GM18498 (cell line): ENCODE measurements around the gene LFNG.

ENCODE experiments used
- ATAC-seq: cut with Tn5 transposase; IDR thresholded peaks from one replicate; pipeline ENCODE4 v1.9.1; 2021; ENCODE audit warnings: mild to moderate bottlenecking, moderate library complexity; ENCODE audit not compliant: unreplicated experiment

LFNG gene

GRCh38 chr7:2515424-2516193, 4.0 kb upstream of the LFNG start:
- ATAC-seq: no peak

DNA sequence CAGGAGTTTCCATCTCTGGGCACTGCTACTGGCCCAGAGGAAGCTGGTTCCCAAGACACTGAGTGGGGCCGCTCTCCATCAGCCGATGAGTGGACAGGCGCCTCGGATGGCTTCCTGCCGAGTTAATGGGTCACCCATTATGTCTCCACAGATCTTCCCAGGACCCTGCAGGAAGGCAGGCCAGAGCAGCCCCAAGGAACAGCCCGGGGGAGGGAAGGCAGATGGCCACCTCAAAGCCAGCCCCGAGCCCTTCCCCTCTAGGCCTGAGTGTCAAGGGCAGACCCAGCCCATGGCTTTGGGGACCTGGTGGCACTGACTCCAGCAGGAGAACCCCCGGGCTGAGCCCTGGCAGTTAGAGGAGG, 3.4 kb upstream of the LFNG start:
- ATAC-seq: no peak

- no peak for ATAC-seq
Measured at GRCh38 chr7:2517026-2517425, 2.5 kb upstream of the LFNG start.

GRCh38 chr7:2517678-2518507, 1.7 kb upstream of the LFNG start:
- no peak for ATAC-seq

DNA sequence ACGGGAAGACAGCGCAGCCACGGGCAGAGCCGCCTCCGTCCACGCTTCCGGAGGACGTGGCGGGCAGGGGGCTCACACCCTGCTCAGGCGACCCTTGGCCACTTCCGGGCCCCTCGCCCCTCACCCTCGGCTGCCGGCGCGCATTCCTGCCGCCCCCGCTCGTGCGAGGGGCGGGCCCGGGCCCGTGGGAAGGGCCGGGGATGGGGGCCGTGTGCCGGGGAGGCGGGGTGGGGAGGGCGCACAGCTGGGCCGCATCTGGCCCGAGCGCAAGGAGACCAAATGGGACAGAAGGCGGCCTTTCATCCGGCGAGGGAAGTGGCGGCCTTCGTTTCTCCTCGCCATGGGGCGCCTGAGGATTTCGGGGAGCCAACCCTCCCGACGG, 846 bp upstream of the LFNG start:
- no peak for ATAC-seq

DNA sequence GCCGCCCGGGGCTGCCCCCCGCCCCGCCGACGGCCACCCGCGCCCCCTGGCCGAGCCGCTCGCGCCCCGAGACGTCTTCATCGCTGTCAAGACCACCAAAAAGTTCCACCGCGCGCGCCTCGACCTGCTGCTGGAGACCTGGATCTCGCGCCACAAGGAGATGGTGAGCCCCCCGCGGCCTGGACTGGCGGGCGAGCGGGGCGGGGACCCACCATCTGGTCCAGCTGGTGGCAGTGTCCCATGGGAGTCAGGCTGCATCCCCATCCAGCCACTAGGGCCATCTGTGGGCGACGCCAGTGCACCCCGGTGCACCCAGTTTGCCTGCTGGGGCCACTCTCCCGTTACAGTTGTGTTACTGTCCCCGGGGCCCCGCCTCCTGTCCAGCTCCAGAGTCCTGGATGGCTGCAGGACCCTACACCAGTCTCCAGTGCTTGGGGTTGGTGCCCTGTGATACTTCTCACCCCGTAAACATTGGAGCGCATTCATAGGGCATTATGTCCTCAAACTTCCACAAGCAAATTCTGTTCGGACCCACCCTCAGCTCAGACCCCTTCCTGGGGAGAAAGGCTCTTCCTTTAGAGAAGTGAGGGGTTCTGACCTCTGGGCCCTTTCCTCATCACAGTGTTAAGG, 672 bp downstream of the LFNG start:
- no peak for ATAC-seq

- no peak for ATAC-seq
Measured at GRCh38 chr7:2520761-2521290, 1.3 kb downstream of the LFNG start.

DNA sequence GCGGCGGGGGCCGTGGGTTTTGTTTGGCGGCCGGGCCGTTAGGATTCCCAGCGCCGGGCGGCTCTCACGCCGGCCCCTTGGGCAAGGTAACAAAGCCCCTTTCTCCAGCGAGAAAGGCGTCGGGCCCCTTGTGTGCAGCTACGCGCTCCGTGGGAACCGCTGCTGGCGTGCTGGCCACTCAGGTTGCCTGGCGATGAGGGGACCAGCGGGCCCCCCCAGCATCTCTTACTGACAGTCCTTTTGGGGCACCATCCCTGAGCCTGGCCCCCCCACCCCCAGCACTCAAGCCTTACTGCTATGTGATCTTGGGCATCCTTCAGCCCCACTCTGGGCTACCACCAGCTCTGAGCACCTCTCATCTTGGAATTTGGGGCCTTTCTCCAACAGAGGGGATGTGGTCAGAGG, 1.8 kb downstream of the LFNG start:
- no peak for ATAC-seq

- no peak for ATAC-seq
Measured at GRCh38 chr7:2521952-2522591, 2.5 kb downstream of the LFNG start.

- ATAC-seq: no peak
Measured at GRCh38 chr7:2522780-2523433, 3.3 kb downstream of the LFNG start.

GRCh38 chr7:2523461-2523936, 3.9 kb downstream of the LFNG start:
- ATAC-seq: no peak

- ATAC-seq: no peak
Measured at GRCh38 chr7:2523941-2524807, 4.6 kb downstream of the LFNG start.

DNA sequence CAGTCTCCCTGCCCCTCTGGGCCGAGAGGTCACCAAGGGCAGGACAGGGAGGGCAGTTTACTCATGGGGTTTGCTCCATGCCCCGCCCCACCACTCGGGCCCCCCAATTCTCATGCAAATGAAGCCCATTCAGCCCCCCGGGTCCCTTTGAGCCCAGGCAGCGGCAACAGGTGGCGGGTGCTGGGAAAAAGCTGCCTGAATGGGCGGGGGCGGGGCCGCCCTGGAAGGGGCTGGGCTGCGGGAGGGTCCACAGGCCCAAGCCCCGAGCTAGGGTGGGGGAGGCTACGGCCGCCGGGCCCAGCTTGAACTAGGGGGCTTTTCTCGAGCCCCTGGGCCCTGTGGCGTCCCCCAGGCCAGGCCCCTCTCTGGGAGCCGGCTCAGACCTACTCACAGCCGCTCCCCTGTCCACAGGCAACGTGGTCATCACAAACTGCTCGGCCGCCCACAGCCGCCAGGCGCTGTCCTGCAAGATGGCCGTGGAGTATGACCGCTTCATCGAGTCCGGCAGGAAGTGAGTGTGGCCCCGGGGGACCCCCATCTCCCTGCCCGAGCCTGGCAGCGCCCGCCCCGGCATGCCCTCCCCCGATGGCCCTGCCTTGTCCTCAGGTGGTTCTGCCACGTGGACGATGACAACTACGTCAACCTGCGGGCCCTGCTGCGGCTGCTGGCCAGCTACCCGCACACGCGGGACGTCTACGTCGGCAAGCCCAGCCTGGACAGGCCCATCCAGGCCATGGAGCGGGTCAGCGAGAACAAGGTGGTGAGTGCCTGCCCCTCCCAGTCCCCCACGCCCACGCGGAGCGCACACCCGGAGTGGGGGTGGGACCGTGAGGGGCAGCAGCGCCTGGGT, 5.5 kb downstream of the LFNG start:
- ATAC-seq: no peak

DNA sequence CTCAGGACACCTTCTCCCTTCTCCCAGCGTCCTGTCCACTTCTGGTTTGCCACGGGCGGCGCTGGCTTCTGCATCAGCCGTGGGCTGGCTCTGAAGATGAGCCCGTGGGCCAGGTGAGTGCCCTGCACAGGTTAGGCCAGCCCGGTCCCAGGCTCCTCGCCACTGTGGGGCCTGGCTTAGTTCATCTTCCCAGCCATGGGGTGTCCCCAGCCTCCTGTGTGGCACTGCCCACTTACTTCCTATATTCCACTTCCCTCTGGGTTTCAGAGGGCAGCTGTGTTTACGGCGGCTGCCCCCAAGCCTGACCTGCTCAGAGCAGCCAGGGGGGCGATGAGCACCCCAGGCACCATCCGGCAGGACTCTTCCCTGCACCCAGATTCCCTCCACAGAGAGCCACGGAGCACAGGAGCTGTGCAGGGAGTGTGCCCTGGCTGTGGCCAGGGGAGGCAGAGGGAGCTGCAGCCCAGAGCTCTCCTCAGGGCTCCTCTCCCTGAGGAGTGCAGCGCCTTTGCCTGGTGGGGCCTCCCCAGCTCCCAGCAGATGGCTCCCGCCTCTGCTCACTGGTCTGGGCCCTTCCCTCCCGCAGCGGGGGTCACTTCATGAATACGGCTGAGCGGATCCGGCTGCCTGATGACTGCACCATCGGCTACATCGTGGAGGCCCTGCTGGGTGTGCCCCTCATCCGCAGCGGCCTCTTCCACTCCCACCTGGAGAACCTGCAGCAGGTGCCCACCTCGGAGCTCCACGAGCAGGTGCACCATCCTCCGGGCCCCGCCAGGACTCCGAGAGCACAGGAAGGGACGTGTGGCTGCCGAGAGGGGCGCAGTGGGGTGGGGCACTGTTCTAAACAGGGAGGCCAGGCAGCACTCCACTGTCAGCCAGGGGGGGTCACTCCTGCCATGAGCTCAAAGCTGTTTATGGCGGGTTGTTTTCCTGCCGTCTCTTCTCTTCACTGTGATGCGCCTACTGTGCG, 6.4 kb downstream of the LFNG start:
- ATAC-seq: no peak

GRCh38 chr7:2526659-2527504, 7.3 kb downstream of the LFNG start:
- no peak for ATAC-seq
